H9 (cell line): ENCODE measurements around the gene BHLHA9. TPM values are rescaled to one million over a fixed set of nuclear protein-coding genes. Genes with fewer than 3 reads are reported as not detected.

ENCODE experiments used
- DNase-seq: peaks from one replicate; pipeline ENCODE4 v3.0.0-alpha.2; 2017
- H2AFZ ChIP-seq: one replicate; pipeline ENCODE4 v1.6.1; 2013; ENCODE audit warnings: mild to moderate bottlenecking, low read length, control low read depth, moderate library complexity
- H2AK5ac ChIP-seq: 2 replicates; pipeline ENCODE4 v1.6.1; 2013; ENCODE audit warnings: low read length, control low read depth, mixed read lengths; ENCODE audit not compliant: insufficient read length
- H2BK120ac ChIP-seq: one replicate; pipeline ENCODE4 v1.6.1; 2013; ENCODE audit warnings: low read depth, mild to moderate bottlenecking, low read length, control low read depth, inconsistent platforms; ENCODE audit not compliant: poor library complexity, severe bottlenecking
- H2BK12ac ChIP-seq: 2 replicates; pipeline ENCODE4 v1.6.1; 2013; ENCODE audit warnings: low read length, control low read depth, mixed read lengths, low read depth; ENCODE audit not compliant: insufficient read length
- H2BK15ac ChIP-seq: 2 replicates; pipeline ENCODE4 v1.6.1; 2013; ENCODE audit warnings: low read depth, low read length, control low read depth
- H2BK20ac ChIP-seq: one replicate; pipeline ENCODE4 v1.6.1; 2013; ENCODE audit warnings: low read depth, mild to moderate bottlenecking, low read length, control low read depth, inconsistent platforms; ENCODE audit not compliant: poor library complexity, severe bottlenecking
- H2BK5ac ChIP-seq: 2 replicates; pipeline ENCODE4 v1.6.1; 2013; ENCODE audit warnings: low read length, control low read depth, mixed read lengths; ENCODE audit not compliant: insufficient read length
- H3K14ac ChIP-seq: 2 replicates; pipeline ENCODE4 v1.6.1; 2013; ENCODE audit warnings: low read length, control low read depth; ENCODE audit not compliant: insufficient read depth
- H3K18ac ChIP-seq: 2 replicates; pipeline ENCODE4 v1.6.1; 2013; ENCODE audit warnings: low read depth, mild to moderate bottlenecking, mixed read lengths, low read length, control low read depth; ENCODE audit not compliant: insufficient read length
- H3K23ac ChIP-seq: 2 replicates; pipeline ENCODE4 v1.6.1; 2013; ENCODE audit warnings: low read length, control low read depth, mixed read lengths, low read depth; ENCODE audit not compliant: insufficient read length
- H3K23me2 ChIP-seq: 2 replicates; pipeline ENCODE4 v1.6.1; 2013; ENCODE audit warnings: low read depth, mild to moderate bottlenecking, mixed read lengths, low read length, control low read depth; ENCODE audit not compliant: insufficient read length, poor library complexity, severe bottlenecking
- H3K27ac ChIP-seq: 2 replicates; pipeline ENCODE4 v1.5.1; 2013; ENCODE audit warnings: low read length, control low read depth, mixed read lengths, low read depth; ENCODE audit not compliant: insufficient read length
- H3K27me3 ChIP-seq: 2 replicates; pipeline ENCODE4 v1.6.1; 2013; ENCODE audit warnings: low read length, control low read depth, inconsistent platforms; ENCODE audit not compliant: insufficient read depth
- H3K4ac ChIP-seq: 2 replicates; pipeline ENCODE4 v1.6.1; 2013; ENCODE audit warnings: low read depth, mild to moderate bottlenecking, control low read depth, inconsistent platforms, low read length, moderate library complexity
- H3K4me1 ChIP-seq: 2 replicates; pipeline ENCODE4 v1.6.1; 2013; ENCODE audit warnings: low read length, control low read depth, inconsistent platforms; ENCODE audit not compliant: insufficient read depth
- H3K4me2 ChIP-seq: 2 replicates; pipeline ENCODE4 v1.6.1; 2013; ENCODE audit warnings: low read length, control low read depth, mixed read lengths; ENCODE audit not compliant: insufficient read length, insufficient read depth
- H3K56ac ChIP-seq: 2 replicates; pipeline ENCODE4 v1.6.1; 2013; ENCODE audit warnings: low read depth, mild to moderate bottlenecking, mixed read lengths, low read length, control low read depth; ENCODE audit not compliant: insufficient read length
- H3K79me1 ChIP-seq: 2 replicates; pipeline ENCODE4 v1.6.1; 2013; ENCODE audit warnings: low read depth, mild to moderate bottlenecking, moderate library complexity, low read length, control low read depth, inconsistent platforms; ENCODE audit not compliant: insufficient read depth, poor library complexity, severe bottlenecking
- H3K79me2 ChIP-seq: 2 replicates; pipeline ENCODE4 v1.6.1; 2013; ENCODE audit warnings: low read length, control low read depth, inconsistent platforms; ENCODE audit not compliant: insufficient read depth
- H3K9ac ChIP-seq: 2 replicates; pipeline ENCODE4 v1.6.1; 2013; ENCODE audit warnings: low read length, control low read depth, mixed read lengths; ENCODE audit not compliant: insufficient read length; ENCODE audit errors: extremely low read depth
- H3K9me3 ChIP-seq: one replicate; pipeline ENCODE4 v1.6.1; 2013; ENCODE audit warnings: low read depth, low read length, inconsistent platforms; ENCODE audit not compliant: control insufficient read depth
- H3T11ph ChIP-seq: one replicate; pipeline ENCODE4 v1.6.1; 2013; ENCODE audit warnings: mild to moderate bottlenecking, low read length, control low read depth, inconsistent platforms
- H4K20me1 ChIP-seq: one replicate; pipeline ENCODE4 v1.6.1; 2013; ENCODE audit not compliant: control insufficient read depth, insufficient read length, insufficient read depth
- H4K5ac ChIP-seq: 2 replicates; pipeline ENCODE4 v1.6.1; 2013; ENCODE audit warnings: low read depth, mild to moderate bottlenecking, mixed read lengths, low read length, control low read depth; ENCODE audit not compliant: insufficient read length
- H4K8ac ChIP-seq: replicated peaks from 2 replicates; pipeline ENCODE4 v1.6.1; 2013; ENCODE audit warnings: low read length, control low read depth, mixed read lengths, low read depth; ENCODE audit not compliant: insufficient read length
- H4K91ac ChIP-seq: 2 replicates; pipeline ENCODE4 v1.6.1; 2013; ENCODE audit warnings: low read depth, mild to moderate bottlenecking, moderate library complexity, mixed read lengths, low read length, control low read depth; ENCODE audit not compliant: insufficient read length
- H3K27ac Mint-ChIP-seq, 3 experiments: 2 replicates in 2 of 3; 3 replicates in 1 of 3; pipeline ENCODE4 v1.8.0; 2020 to 2021; ENCODE audit warnings: mixed read lengths in 3 of 3, mild to moderate bottlenecking in 1 of 3, moderate library complexity in 1 of 3
- H3K27me3 Mint-ChIP-seq: 2 replicates; pipeline ENCODE4 v1.8.0; 2021; ENCODE audit warnings: low read depth, mild to moderate bottlenecking, moderate library complexity, mixed read lengths
- H3K36me3 Mint-ChIP-seq, 3 experiments: 2 replicates in 2 of 3; 3 replicates in 1 of 3; pipeline ENCODE4 v1.8.0; 2020 to 2021; ENCODE audit warnings: low read depth in 3 of 3, mixed read lengths in 3 of 3; ENCODE audit not compliant: insufficient read depth in 1 of 3
- H3K4me1 Mint-ChIP-seq, 2 experiments: 2 replicates each; pipeline ENCODE4 v1.8.0; 2020; ENCODE audit warnings: mixed read lengths in 2 of 2
- H3K4me3 Mint-ChIP-seq, 2 experiments: 2 replicates in 1 of 2; 3 replicates in 1 of 2; pipeline ENCODE4 v1.8.0; 2020 to 2021; ENCODE audit warnings: mild to moderate bottlenecking in 2 of 2, mixed read lengths in 2 of 2, moderate library complexity in 1 of 2
- H3K9me3 Mint-ChIP-seq, 2 experiments: 2 replicates in 1 of 2; 3 replicates in 1 of 2; pipeline ENCODE4 v1.8.0; 2020; ENCODE audit warnings: mild to moderate bottlenecking in 2 of 2, mixed read lengths in 2 of 2, moderate library complexity in 1 of 2
- CTCF ChIP-seq: fragments of 200-600 bp; sonication (generic); conservative IDR thresholded peaks from 3 replicates; pipeline ENCODE4 v1.8.0; 2021; ENCODE audit warnings: antibody characterized with exemption, mild to moderate bottlenecking
- WGBS: extraction: QIAGEN DNeasy Blood & Tissue Kit; methylation state at CpG from one replicate; pipeline ENCODE4 v1.1.7; 2013; ENCODE audit warnings: missing lambda C conversion rate, low lambda C conversion rate, mixed read lengths; ENCODE audit not compliant: insufficient read length; ENCODE audit errors: extremely low coverage; 5-methylcytosine and 5-hydroxymethylcytosine counted together
- total RNA-seq: library from RNA; stranded (reverse); gene quantifications from 2 replicates; pipeline ENCODE4 v1.2.1, GENCODE V29; 2021

Gene BHLHA9
- total RNA-seq, 1 experiment from 2014 or later = not detected

GRCh38 chr17:1229349-1229899 is 40.8 kb upstream of the BHLHA9 start:
- peaks cover 8 to 9% of the 10 kb centered on the region in 2 experiments for H3K9me3 Mint-ChIP-seq
- Histone ChIP-seq H2BK20ac (no peak overlapping the region), H4K8ac (no peak overlapping the region), H3K79me1 (no peaks in the 10 kb centered on the region), H4K5ac (no peak overlapping the region), H3K27ac (no peak overlapping the region), H2AFZ (no peak overlapping the region), H3K4ac (no peak overlapping the region), H3T11ph (no peak overlapping the region), H2BK15ac (no peak overlapping the region), H3K4me1 (no peaks in the 10 kb centered on the region), H3K79me2 (no peaks in the 10 kb centered on the region), H3K23me2 (peaks cover 3% of the 10 kb centered on the region), H2BK5ac (no peak overlapping the region), H3K14ac (no peak overlapping the region; the same call in 1 of the 2 replicates), H2BK12ac (no peak overlapping the region), H3K23ac (no peak overlapping the region), H3K4me2 (peak overlapping the region; percentile 36), H3K18ac (no peak overlapping the region), H3K9ac (no peak overlapping the region), H2AK5ac (no peak overlapping the region), H2BK120ac (no peak overlapping the region), H3K27me3 (peaks cover 41% of the 10 kb centered on the region), H3K56ac (no peak overlapping the region), H3K9me3 (no peaks in the 10 kb centered on the region), H4K91ac (no peak overlapping the region), H4K20me1 (no peaks in the 10 kb centered on the region)
- DNase-seq = peak; percentile 60
- H3K36me3 Mint-ChIP-seq = peaks cover 2 to 4% (median 2%) of the 10 kb centered on the region in 3 experiments; a peak in 4 of 7 replicates
- no CpG with 5 or more reads among the region's 74 CpGs for WGBS
- peaks cover 7 to 12% of the 10 kb centered on the region in 2 experiments for H3K4me1 Mint-ChIP-seq
- peaks cover 88% of the 10 kb centered on the region for H3K27me3 Mint-ChIP-seq
- TF ChIP-seq CTCF = no peak
- H3K27ac Mint-ChIP-seq = no peak overlapping the region
- peak overlapping the region; percentile 34 to 60; a peak in 2 of 5 replicates for H3K4me3 Mint-ChIP-seq
